DND-41 (cell line): ENCODE data around the gene POU2F3.

ENCODE experiments used
- ATAC-seq: fragments of 200-7000 bp; cut with Tn5 transposase; 3 replicates; pipeline ENCODE4 v1.9.1; 2021; ENCODE audit warnings: low read depth; ENCODE audit not compliant: insufficient read depth
- DNase-seq: peaks from one replicate; pipeline ENCODE4 v3.0.0-alpha.2; 2020
- H2AFZ ChIP-seq: 2 replicates; pipeline ENCODE4 v1.6.0; 2012; ENCODE audit warnings: low read depth, low read length
- H3K27ac ChIP-seq: 2 replicates; pipeline ENCODE4 v1.5.1; 2012; ENCODE audit warnings: low read length, inconsistent platforms
- H3K27me3 ChIP-seq: fragments of 200-600 bp; sonication (generic); 2 replicates; pipeline ENCODE4 v1.6.0; 2012; ENCODE audit warnings: low read length, mild to moderate bottlenecking, inconsistent platforms; ENCODE audit not compliant: insufficient read depth, poor library complexity
- H3K36me3 ChIP-seq: 2 replicates; pipeline ENCODE4 v1.5.1; 2012; ENCODE audit warnings: low read length, inconsistent platforms; ENCODE audit not compliant: insufficient read depth
- H3K4me1 ChIP-seq: 2 replicates; pipeline ENCODE4 v1.5.1; 2012; ENCODE audit warnings: mild to moderate bottlenecking, low read length; ENCODE audit not compliant: insufficient read depth
- H3K4me2 ChIP-seq: 2 replicates; pipeline ENCODE4 v1.6.0; 2012; ENCODE audit warnings: mild to moderate bottlenecking, moderate library complexity, low read length, inconsistent platforms; ENCODE audit not compliant: insufficient read depth
- H3K4me3 ChIP-seq, 2 experiments: fragments of 200-600 bp in 1 of 2; shearing (Covaris generic) in 1 of 2; 2 replicates each; pipeline ENCODE4 v1.5.1; 2012 to 2016; ENCODE audit warnings: inconsistent platforms in 2 of 2, low read length in 2 of 2, mild to moderate bottlenecking in 2 of 2, low read depth in 1 of 2, moderate library complexity in 1 of 2
- H3K79me2 ChIP-seq: 2 replicates; pipeline ENCODE4 v1.6.0; 2012; ENCODE audit warnings: low read length, inconsistent platforms; ENCODE audit not compliant: insufficient read depth
- H3K9ac ChIP-seq: 2 replicates; pipeline ENCODE4 v1.6.0; 2012; ENCODE audit warnings: low read depth, mild to moderate bottlenecking, inconsistent platforms, low read length, moderate library complexity
- H3K9me3 ChIP-seq: 2 replicates; pipeline ENCODE4 v1.5.1; 2012; ENCODE audit warnings: low read length, moderate library complexity, mild to moderate bottlenecking, inconsistent platforms; ENCODE audit not compliant: insufficient read depth, severe bottlenecking
- H4K20me1 ChIP-seq: 2 replicates; pipeline ENCODE4 v1.6.0; 2012; ENCODE audit warnings: low read length; ENCODE audit not compliant: insufficient read depth
- EZH2 ChIP-seq: IDR thresholded peaks from 3 replicates; pipeline ENCODE4 v1.6.1; 2012; ENCODE audit warnings: borderline replicate concordance, low read depth, mild to moderate bottlenecking, moderate library complexity, low read length, inconsistent platforms; ENCODE audit not compliant: severe bottlenecking
- TF ChIP-seq, protein P1 (sequence below): IDR thresholded peaks from 2 replicates; pipeline ENCODE4 v1.5.1; 2012; ENCODE audit warnings: borderline replicate concordance, low read length, moderate library complexity, mild to moderate bottlenecking; ENCODE audit not compliant: poor library complexity, severe bottlenecking; ENCODE audit errors: extremely low read depth

The POU2F3 gene

DNA sequence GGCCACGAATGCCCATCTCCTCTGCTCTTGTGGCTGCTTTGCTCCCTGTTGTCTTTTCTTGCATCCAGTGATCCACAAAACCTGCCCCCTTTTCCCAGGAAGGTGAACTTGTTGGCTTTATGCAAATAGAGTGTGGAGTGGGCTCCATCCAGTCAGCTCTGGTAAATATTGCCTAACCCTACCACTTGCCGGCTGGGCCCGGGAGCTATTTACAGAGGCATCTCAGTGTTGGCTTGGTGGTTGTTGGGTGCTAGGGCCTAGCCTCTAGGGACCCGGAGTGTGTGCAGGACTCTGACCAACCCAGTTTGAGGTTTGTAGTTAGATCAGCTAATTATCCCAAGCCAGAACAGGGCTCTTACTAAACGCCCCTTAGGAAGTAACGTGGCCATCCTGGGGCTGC is 44.3 kb downstream of the POU2F3 start:
- no peak for DNase-seq
- no peaks in the 10 kb centered on the region for H3K9me3 ChIP-seq
- TF ChIP-seq, protein P1, sequence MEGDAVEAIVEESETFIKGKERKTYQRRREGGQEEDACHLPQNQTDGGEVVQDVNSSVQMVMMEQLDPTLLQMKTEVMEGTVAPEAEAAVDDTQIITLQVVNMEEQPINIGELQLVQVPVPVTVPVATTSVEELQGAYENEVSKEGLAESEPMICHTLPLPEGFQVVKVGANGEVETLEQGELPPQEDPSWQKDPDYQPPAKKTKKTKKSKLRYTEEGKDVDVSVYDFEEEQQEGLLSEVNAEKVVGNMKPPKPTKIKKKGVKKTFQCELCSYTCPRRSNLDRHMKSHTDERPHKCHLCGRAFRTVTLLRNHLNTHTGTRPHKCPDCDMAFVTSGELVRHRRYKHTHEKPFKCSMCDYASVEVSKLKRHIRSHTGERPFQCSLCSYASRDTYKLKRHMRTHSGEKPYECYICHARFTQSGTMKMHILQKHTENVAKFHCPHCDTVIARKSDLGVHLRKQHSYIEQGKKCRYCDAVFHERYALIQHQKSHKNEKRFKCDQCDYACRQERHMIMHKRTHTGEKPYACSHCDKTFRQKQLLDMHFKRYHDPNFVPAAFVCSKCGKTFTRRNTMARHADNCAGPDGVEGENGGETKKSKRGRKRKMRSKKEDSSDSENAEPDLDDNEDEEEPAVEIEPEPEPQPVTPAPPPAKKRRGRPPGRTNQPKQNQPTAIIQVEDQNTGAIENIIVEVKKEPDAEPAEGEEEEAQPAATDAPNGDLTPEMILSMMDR, result no peak
- TF ChIP-seq EZH2, result no peak

DNA sequence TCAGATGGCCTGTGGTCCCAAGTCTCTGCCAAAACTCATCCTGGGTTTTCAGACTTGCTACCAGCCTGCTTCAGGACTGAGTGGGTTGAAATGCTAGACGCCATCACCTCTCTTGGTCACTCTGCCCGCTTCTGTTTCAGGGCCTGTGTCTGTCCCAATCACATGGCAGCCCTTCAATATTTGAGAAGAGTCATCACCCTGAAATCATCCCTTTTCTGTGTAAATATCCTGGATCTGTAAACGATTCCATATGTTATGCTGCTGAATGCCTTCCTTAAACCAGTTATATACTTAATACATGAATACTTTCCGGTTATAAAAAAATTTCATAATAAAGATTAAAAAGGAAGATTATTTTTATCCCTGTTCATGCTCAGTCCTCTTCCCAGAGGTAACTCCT is 45.3 kb downstream of the POU2F3 start:
- Histone ChIP-seq H3K36me3 (no peaks in the 10 kb centered on the region), H4K20me1 (peaks cover 7% of the 10 kb centered on the region; the same call in 1 of the 2 replicates), H3K4me3 (no peak overlapping the region), H3K4me1 (no peaks in the 10 kb centered on the region), H3K4me2 (no peak overlapping the region), H3K27ac (no peak overlapping the region), H3K27me3 (peaks cover 44% of the 10 kb centered on the region), H3K9me3 (no peaks in the 10 kb centered on the region), H3K79me2 (no peaks in the 10 kb centered on the region), H2AFZ (no peak overlapping the region), H3K9ac (no peak overlapping the region)
- no peak for DNase-seq
- TF ChIP-seq, protein P1, result no peak
- no peak for TF ChIP-seq EZH2
- ATAC-seq, result no peak

More for the DNA sequence above, 44.3 kb downstream of the POU2F3 start:
- H3K27me3 ChIP-seq, result peaks cover 45% of the 10 kb centered on the region
- no peak for ATAC-seq
- H3K27ac ChIP-seq, result no peak overlapping the region
- no peaks in the 10 kb centered on the region for H3K36me3 ChIP-seq
- H3K4me3 ChIP-seq, result no peak overlapping the region
- H3K79me2 ChIP-seq, result no peaks in the 10 kb centered on the region
- H3K4me1 ChIP-seq, result no peaks in the 10 kb centered on the region
- no peak overlapping the region for H3K9ac ChIP-seq
- no peak overlapping the region for H2AFZ ChIP-seq
- H3K4me2 ChIP-seq, result no peak overlapping the region
- H4K20me1 ChIP-seq, result peaks cover 7% of the 10 kb centered on the region; the same call in 1 of the 2 replicates

DNA sequence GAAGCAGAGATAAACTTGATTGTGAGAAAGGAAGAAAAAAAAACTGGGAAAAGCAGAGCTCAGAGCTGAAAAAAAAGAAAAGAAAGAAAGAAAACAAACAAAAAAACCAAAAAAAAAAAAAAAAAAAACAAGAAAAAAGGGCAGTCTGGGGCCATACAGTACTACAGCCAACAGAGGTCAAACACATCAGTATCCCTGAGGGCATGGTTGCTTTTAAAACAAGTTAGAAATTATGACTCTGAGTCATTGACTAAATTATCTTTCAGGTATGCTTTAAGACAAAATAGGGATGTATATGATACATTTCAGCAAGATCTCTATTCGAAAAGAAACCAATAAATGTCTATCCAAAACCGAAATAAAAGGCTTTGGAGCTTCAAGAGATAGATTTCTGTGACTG is 48.1 kb downstream of the POU2F3 start:
- no peaks in the 10 kb centered on the region for H3K9me3 ChIP-seq
- no peaks in the 10 kb centered on the region for H3K79me2 ChIP-seq
- H3K36me3 ChIP-seq, result no peaks in the 10 kb centered on the region
- H3K4me3 ChIP-seq, result no peak overlapping the region
- peaks cover 6% of the 10 kb centered on the region; the same call in 1 of the 2 replicates for H4K20me1 ChIP-seq
- H3K27ac ChIP-seq, result no peak overlapping the region
- ATAC-seq, result no peak
- peaks cover 31% of the 10 kb centered on the region for H3K27me3 ChIP-seq
- H3K4me2 ChIP-seq, result no peak overlapping the region
- no peak for TF ChIP-seq EZH2
- TF ChIP-seq, protein P1, result no peak
- no peak overlapping the region for H3K9ac ChIP-seq
- no peaks in the 10 kb centered on the region for H3K4me1 ChIP-seq
- DNase-seq, result no peak
- no peak overlapping the region for H2AFZ ChIP-seq

DNA sequence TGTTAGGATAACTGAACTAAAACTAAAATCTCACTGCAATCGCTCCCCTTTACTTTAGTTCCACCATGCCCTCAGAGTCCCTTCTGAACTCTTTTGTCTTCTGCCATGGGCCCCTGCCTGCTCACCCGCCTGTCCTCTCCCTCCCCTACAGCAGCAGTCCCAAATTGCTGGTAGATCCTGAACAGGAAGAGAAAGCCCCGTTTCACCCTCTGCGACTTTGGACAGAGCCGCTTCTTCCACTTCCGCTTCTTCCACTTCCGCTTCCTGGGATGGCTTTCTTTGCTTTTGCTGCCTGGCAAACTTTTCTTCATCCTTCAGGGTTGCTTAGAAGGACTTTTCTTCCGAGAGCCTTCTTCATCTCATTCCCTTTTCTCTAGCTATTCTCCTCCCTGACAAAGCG is 49.5 kb downstream of the POU2F3 start:
- no peaks in the 10 kb centered on the region for H3K9me3 ChIP-seq
- H4K20me1 ChIP-seq, result peaks cover 3% of the 10 kb centered on the region; the same call in 1 of the 2 replicates
- no peaks in the 10 kb centered on the region for H3K36me3 ChIP-seq
- ATAC-seq (no peak), DNase-seq (no peak)
- H3K4me2 ChIP-seq, result no peak overlapping the region
- H3K9ac ChIP-seq, result no peak overlapping the region
- no peak overlapping the region for H2AFZ ChIP-seq
- H3K79me2 ChIP-seq, result no peaks in the 10 kb centered on the region
- no peaks in the 10 kb centered on the region for H3K4me1 ChIP-seq
- no peak overlapping the region for H3K27ac ChIP-seq
- H3K27me3 ChIP-seq, result peaks cover 35% of the 10 kb centered on the region
- H3K4me3 ChIP-seq, result no peak overlapping the region
- TF ChIP-seq EZH2, result no peak
- TF ChIP-seq, protein P1, result no peak
